Esophagus muscularis mucosa (tissue), 3 donors: Measurements from ENCODE around the gene ERGIC1.

Experiments
- EP300 ChIP-seq: sonication (generic); formaldehyde crosslinking; IDR thresholded peaks from one replicate; pipeline ENCODE4 v1.6.1; 2017; ENCODE audit warnings: antibody characterized with exemption
- TF ChIP-seq, protein P1 (sequence below), 3 experiments: fragments of 200-600 bp in 2 of 3; fragments of 450-650 bp in 1 of 3; sonication (generic) in 2 of 3; IDR thresholded peaks; one replicate each; pipeline ENCODE4 v1.5.1; 2017 to 2019; ENCODE audit warnings: antibody characterized with exemption in 3 of 3, mild to moderate bottlenecking in 2 of 3, moderate library complexity in 1 of 3

DNA sequence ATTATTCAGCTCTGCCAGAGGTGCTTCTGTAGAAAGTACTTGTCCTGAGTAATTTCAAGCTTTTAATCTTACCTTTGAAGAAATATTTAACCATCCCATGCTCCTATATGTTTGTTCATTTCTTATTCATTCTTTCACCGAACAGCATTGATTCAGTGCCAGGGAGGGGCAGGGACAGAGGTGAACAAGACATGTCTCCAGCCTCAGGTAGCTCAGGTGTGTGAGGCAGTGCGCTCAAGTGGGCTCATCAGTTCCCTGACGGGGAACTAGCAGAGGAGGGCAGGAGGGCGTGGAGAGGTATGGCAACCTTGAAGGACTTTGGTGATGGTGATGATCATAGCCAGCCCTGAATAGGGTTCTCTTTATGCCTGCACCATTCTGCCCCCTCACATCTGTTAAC is 25.9 kb downstream of the ERGIC1 start:
- TF ChIP-seq, protein P1, sequence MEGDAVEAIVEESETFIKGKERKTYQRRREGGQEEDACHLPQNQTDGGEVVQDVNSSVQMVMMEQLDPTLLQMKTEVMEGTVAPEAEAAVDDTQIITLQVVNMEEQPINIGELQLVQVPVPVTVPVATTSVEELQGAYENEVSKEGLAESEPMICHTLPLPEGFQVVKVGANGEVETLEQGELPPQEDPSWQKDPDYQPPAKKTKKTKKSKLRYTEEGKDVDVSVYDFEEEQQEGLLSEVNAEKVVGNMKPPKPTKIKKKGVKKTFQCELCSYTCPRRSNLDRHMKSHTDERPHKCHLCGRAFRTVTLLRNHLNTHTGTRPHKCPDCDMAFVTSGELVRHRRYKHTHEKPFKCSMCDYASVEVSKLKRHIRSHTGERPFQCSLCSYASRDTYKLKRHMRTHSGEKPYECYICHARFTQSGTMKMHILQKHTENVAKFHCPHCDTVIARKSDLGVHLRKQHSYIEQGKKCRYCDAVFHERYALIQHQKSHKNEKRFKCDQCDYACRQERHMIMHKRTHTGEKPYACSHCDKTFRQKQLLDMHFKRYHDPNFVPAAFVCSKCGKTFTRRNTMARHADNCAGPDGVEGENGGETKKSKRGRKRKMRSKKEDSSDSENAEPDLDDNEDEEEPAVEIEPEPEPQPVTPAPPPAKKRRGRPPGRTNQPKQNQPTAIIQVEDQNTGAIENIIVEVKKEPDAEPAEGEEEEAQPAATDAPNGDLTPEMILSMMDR (IDR thresholded peaks at IDR 0.05), result no peak
- TF ChIP-seq EP300, result no peak
